ENCODE data around the gene APOBEC4.
A peak's percentile ranks its signal among the peaks of the same experiment; 100 is the strongest.

DNA sequence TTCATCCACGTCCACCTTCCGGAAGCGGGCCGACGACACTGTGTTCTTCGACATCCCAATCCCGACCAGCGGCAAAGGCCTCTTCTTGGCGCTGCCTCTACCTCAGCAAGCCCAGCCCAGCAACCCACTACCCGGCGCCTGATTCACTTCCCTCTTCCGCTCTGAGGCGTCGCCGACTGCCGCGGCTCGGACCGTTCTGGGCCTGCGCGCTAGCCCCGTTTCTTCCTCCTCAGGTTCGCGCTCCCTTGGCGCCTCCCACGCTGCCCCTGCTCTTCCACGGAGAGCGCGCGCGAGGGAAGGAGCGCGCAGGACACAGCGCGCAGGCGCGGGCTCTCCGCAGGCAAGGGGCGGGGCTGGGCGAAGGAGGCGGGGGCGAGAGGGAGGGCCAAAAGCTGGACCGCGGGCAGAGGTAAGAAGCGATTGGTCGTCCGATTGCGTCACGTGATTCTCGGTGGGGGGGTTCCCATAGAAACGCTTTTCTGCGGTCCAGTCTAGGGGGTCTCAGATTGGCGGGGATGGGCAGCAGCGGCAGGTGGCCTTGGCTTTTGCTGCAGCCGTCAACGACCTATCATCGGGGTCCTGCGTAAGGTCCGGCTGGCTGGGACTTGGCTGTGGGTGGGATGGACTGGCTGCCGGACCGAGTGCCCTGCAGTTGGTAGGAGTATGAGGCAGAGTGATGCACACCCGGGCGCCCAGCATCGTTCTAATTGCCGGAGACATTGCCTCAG is 17.3 kb downstream of the APOBEC4 start, which contains the start of gene ARPC5:
- TF ChIP-seq CTCF (IDR thresholded peaks at IDR 0.05), result no peak
- peak; percentile 87 to 92 for TF ChIP-seq POLR2A (IDR thresholded peaks at IDR 0.05)
